Gastroesophageal sphincter (tissue), 3 donors: Measurements from ENCODE around the gene ACKR2.
A peak's percentile ranks its signal among the peaks of the same experiment; 100 is the strongest.

Source experiments
- POLR2A ChIP-seq, 2 donors: fragments of 450-650 bp; IDR thresholded peaks; one replicate each; pipeline ENCODE4 v1.6.1; 2017; ENCODE audit warnings: antibody characterized with exemption in 2 of 2, mild to moderate bottlenecking in 2 of 2, moderate library complexity in 1 of 2
- POLR2AphosphoS5 ChIP-seq: sonication (generic); formaldehyde crosslinking; IDR thresholded peaks from one replicate; pipeline ENCODE4 v1.6.1; 2017; ENCODE audit warnings: antibody characterized with exemption
- TF ChIP-seq, protein P1 (sequence below), 4 experiments: fragments of 200-600 bp in 2 of 4; fragments of 450-650 bp in 2 of 4; sonication (generic) in 1 of 4; IDR thresholded peaks; one replicate each; pipeline ENCODE4 v1.5.1; 2017 to 2019; ENCODE audit warnings: antibody characterized with exemption in 4 of 4, mild to moderate bottlenecking in 2 of 4, moderate library complexity in 2 of 4

DNA sequence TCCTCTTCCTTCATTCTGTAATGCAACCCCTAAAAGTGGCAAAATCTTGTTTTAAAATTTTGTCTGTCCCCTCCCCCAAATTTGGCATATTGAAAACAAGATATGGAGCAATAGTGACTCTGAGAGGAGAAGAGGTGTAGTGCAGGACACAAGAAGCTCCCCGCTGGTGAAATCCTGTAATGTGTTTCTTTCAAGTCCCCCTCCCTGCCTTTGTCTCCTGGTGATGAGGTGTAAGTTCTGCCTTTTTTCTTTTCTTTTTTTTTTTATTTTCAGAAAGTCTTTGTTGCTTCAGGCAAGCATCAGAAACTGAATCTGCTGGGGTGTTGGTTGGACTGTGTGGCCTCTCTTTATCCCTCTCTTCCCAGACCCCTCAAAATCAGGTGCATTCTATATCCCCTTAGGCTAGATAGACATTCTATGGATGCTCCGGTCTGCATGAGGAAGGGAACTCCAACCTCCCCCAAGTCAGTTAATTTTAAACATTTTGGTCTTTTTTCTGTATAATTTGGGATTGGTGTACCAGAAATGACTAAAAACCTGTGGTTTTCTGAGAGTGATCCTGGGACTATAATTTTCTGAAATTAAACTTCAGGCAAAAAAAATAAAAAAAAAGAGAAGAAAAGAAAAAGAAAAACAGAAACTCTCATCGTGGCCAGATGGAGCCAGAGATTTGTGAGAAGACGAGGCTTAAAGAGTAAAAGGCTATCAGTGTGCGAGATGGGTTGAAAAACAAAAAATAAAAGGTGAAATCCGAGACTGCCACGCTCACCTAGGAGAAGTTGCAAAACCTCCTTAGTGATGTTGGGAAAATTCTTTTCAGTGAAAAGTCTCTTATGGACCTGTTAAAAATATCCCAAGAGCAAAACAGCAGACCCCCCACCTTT, 21.4 kb downstream of the ACKR2 start:
- TF ChIP-seq, protein P1, sequence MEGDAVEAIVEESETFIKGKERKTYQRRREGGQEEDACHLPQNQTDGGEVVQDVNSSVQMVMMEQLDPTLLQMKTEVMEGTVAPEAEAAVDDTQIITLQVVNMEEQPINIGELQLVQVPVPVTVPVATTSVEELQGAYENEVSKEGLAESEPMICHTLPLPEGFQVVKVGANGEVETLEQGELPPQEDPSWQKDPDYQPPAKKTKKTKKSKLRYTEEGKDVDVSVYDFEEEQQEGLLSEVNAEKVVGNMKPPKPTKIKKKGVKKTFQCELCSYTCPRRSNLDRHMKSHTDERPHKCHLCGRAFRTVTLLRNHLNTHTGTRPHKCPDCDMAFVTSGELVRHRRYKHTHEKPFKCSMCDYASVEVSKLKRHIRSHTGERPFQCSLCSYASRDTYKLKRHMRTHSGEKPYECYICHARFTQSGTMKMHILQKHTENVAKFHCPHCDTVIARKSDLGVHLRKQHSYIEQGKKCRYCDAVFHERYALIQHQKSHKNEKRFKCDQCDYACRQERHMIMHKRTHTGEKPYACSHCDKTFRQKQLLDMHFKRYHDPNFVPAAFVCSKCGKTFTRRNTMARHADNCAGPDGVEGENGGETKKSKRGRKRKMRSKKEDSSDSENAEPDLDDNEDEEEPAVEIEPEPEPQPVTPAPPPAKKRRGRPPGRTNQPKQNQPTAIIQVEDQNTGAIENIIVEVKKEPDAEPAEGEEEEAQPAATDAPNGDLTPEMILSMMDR (IDR thresholded peaks at IDR 0.05), result peak; percentile 51 to 82 (median 74)
- no peak for TF ChIP-seq POLR2AphosphoS5
- no peak for TF ChIP-seq POLR2A (IDR thresholded peaks at IDR 0.05)
